GM12878 (cell line): Measurements from ENCODE around the gene SAMD4A. TPM values are rescaled to one million over a fixed set of nuclear protein-coding genes. Genes with fewer than 3 reads are reported as not detected.

Source experiments
- ATAC-seq: fragments of 200-7000 bp; cut with Tn5 transposase; 3 replicates; pipeline ENCODE4 v1.9.1; 2020; ENCODE audit warnings: mild to moderate bottlenecking, moderate library complexity
- BruUV-seq: library from RNA; stranded (reverse); fragments of 400-500 nt; replicated peaks from 2 replicates; lab custom pipeline; 2021; lab: Mats Ljungman, UMichigan
- CTCF ChIA-PET: fragments of 300-600 bp; sonication (Branson Sonifier 250); formaldehyde crosslinking; extraction: SDS; loops from one replicate; lab custom pipeline; 2021; ENCODE audit warnings: inconsistent platforms; lab: Yijun Ruan, JAX
- POLR2A ChIA-PET: fragments of 350-600 bp; formaldehyde crosslinking; extraction: SDS; loops from one replicate; lab custom pipeline; 2021; ENCODE audit warnings: inconsistent platforms; lab: Charles Lee
- RAD21 ChIA-PET: fragments of 300-600 bp; sonication (Branson Sonifier 250); formaldehyde crosslinking; loops from one replicate; lab custom pipeline; 2023; ENCODE audit warnings: antibody characterized with exemption; ENCODE audit not compliant: unreplicated experiment; lab: Charles Lee
- SMC1A ChIA-PET: fragments of 300-600 bp; sonication (Branson Sonifier 250); formaldehyde crosslinking; loops from one replicate; lab custom pipeline; 2023; ENCODE audit not compliant: unreplicated experiment, uncharacterized antibody; lab: Charles Lee
- DNase-seq: peaks from one replicate; pipeline ENCODE4 v3.0.0-alpha.2; 2011; ENCODE audit warnings: low read depth, low spot score
- FAIRE-seq: peaks from 3 replicates; lab custom pipeline; 2011; peaks lifted over from hg19 to GRCh38; lab: Jason Lieb, UNC
- H2AFZ ChIP-seq: 2 replicates; pipeline ENCODE4 v1.6.0; 2011; ENCODE audit warnings: low read depth, low read length, control low read depth; ENCODE audit not compliant: control insufficient read depth
- H3K27ac ChIP-seq: 2 replicates; pipeline ENCODE4 v1.5.1; 2011; ENCODE audit warnings: control low read depth; ENCODE audit not compliant: control insufficient read depth, insufficient read depth
- H3K27me3 ChIP-seq, 2 experiments: replicated peaks in 1 of 2; 2 replicates each; pipeline versions ENCODE4 v1.6.0 to v1.6.1; 2011; ENCODE audit warnings: low read length in 1 of 2; ENCODE audit not compliant: control insufficient read depth in 2 of 2, insufficient read depth in 2 of 2
- H3K36me3 ChIP-seq, 2 experiments: 2 replicates each; pipeline ENCODE4 v1.5.1; 2011; ENCODE audit warnings: low read length in 1 of 2; ENCODE audit not compliant: control insufficient read depth in 2 of 2, insufficient read depth in 2 of 2
- H3K4me1 ChIP-seq: 2 replicates; pipeline ENCODE4 v1.6.1; 2011; ENCODE audit warnings: mild to moderate bottlenecking, low read length, moderate library complexity, mixed read lengths; ENCODE audit not compliant: control insufficient read depth, insufficient read depth
- H3K4me2 ChIP-seq: 2 replicates; pipeline ENCODE4 v1.6.0; 2011; ENCODE audit warnings: control low read depth; ENCODE audit not compliant: control insufficient read depth, insufficient read depth
- H3K4me3 ChIP-seq: fragments of 200-600 bp; sonication (generic); 2 replicates; pipeline ENCODE4 v1.5.1; 2016
- H3K79me2 ChIP-seq: 2 replicates; pipeline ENCODE4 v1.6.0; 2011; ENCODE audit warnings: low read length; ENCODE audit not compliant: control insufficient read depth, insufficient read depth
- H3K9ac ChIP-seq: 2 replicates; pipeline ENCODE4 v1.8.0; 2011; ENCODE audit warnings: low read length, control low read depth, mixed read lengths; ENCODE audit not compliant: control insufficient read depth, insufficient read depth
- H3K9me3 ChIP-seq: replicated peaks from 3 replicates; pipeline ENCODE4 v1.5.1; 2011; ENCODE audit warnings: mild to moderate bottlenecking, low read length; ENCODE audit not compliant: control insufficient read depth, insufficient read depth
- H4K20me1 ChIP-seq: 2 replicates; pipeline ENCODE4 v1.6.0; 2011; ENCODE audit not compliant: control insufficient read depth, insufficient read depth
- BMI1 ChIP-seq: fragments of 450-650 bp; IDR thresholded peaks from 2 replicates; pipeline ENCODE4 v1.6.1; 2016; ENCODE audit warnings: mild to moderate bottlenecking, moderate library complexity, borderline replicate concordance
- FOXM1 ChIP-seq: IDR thresholded peaks from 2 replicates; pipeline ENCODE4 v1.6.1; 2012; ENCODE audit warnings: low read depth, mild to moderate bottlenecking, inconsistent platforms, low read length, moderate library complexity
- LARP7 ChIP-seq: fragments of 450-650 bp; IDR thresholded peaks from 2 replicates; pipeline ENCODE4 v1.6.1; 2017; ENCODE audit warnings: mild to moderate bottlenecking
- MEF2B ChIP-seq: fragments of 450-650 bp; IDR thresholded peaks from 2 replicates; pipeline ENCODE4 v1.6.1; 2018; ENCODE audit warnings: mild to moderate bottlenecking, moderate library complexity; ENCODE audit not compliant: partially characterized antibody, poor library complexity, severe bottlenecking
- NFIC ChIP-seq: IDR thresholded peaks from 2 replicates; pipeline ENCODE4 v1.6.1; 2012; ENCODE audit warnings: low read depth, mild to moderate bottlenecking, inconsistent platforms, low read length, moderate library complexity
- RBBP5 ChIP-seq: fragments of 200-600 bp; sonication (generic); conservative IDR thresholded peaks from 2 replicates; pipeline ENCODE4 v1.6.1; 2016
- RFX5 ChIP-seq: IDR thresholded peaks from 2 replicates; pipeline ENCODE4 v1.6.1; 2011; ENCODE audit warnings: low read depth, low read length, improper control_type of control experiment
- RUNX3 ChIP-seq: IDR thresholded peaks from 2 replicates; pipeline ENCODE4 v1.6.1; 2012; ENCODE audit warnings: low read length, inconsistent platforms
- TCF3 ChIP-seq: IDR thresholded peaks from 2 replicates; pipeline ENCODE4 v1.6.1; 2012; ENCODE audit warnings: low read depth, mild to moderate bottlenecking, low read length, borderline replicate concordance; ENCODE audit not compliant: insufficient read depth
- WGBS: methylation state at CpG from one replicate; pipeline ENCODE4 v1.1.6; 2016; ENCODE audit warnings: low lambda C conversion rate; ENCODE audit not compliant: insufficient replicate concordance, insufficient coverage; ENCODE audit errors: missing lambda C conversion rate; 5-methylcytosine and 5-hydroxymethylcytosine counted together
- in situ Hi-C: fragments of 300-500 bp; cut with MboI; formaldehyde crosslinking; loops from 9 replicates; pipeline ENCODE4 v1.14.3; 2018; ENCODE audit warnings: mixed read lengths
- intact Hi-C: fragments of 100-400 bp; cut with micrococcal nuclease; formaldehyde crosslinking; loops from one replicate; pipeline ENCODE4 v1.14.2; 2022; ENCODE audit not compliant: unreplicated experiment
- polyA plus RNA-seq, 11 experiments: library from polyadenylated mRNA; depleted of rRNA in 4 of 11; unstranded in 6 of 11; stranded (reverse) in 5 of 11; fragments of >200 nt; fragmentation: Nextera tagmentation in 4 of 11; fragmentation: Illumina TruSeq in 1 of 11; extraction: Ambion mirVana in 4 of 11; extraction: Trizol in 1 of 11; gene quantifications; 1 replicate in 1 of 11; 2 replicates in 10 of 11; pipeline versions ENCODE4 v1.2.1 to v1.2.3, GENCODE V29; 2011 to 2016; ENCODE audit warnings: inconsistent platforms in 2 of 11, missing spikeins in 2 of 11, low read depth in 1 of 11
- total RNA-seq, 4 experiments: library from RNA; depleted of rRNA in 3 of 4; stranded (reverse); fragments of >200 nt in 3 of 4; fragmentation: Illumina TruSeq in 1 of 4; extraction: Trizol in 1 of 4; gene quantifications; 2 replicates each; pipeline versions ENCODE4 v1.2.1 to v1.2.3, GENCODE V29; 2013 to 2021

SAMD4A gene
- total and polyA plus RNA-seq, 10 of the 15 experiments (the other 5 are each of a cell fraction or from before 2014, with no cell fraction given): 0.05 to 0.56 (median 0.31) TPM

GRCh38 chr14:54698501-54698900 lies 131.6 kb downstream of the SAMD4A start:
- BruUV-seq: no TSS peak
- no peaks in the 10 kb centered on the region for H3K79me2 ChIP-seq
- H2AFZ ChIP-seq: no peak overlapping the region
- no peaks in the 10 kb centered on the region for H4K20me1 ChIP-seq
- ChIA-PET POLR2A (interaction anchor here (0.7 kb wide), 1 partner anchor 156 kb away, joined by 4 read pairs; no protein-coding TSS in a partner anchor), RAD21 (no interaction called here), CTCF (no interaction called here), SMC1A (no interaction called here)
- H3K27me3 ChIP-seq: no peaks in the 10 kb centered on the region
- H3K9me3 ChIP-seq: no peaks in the 10 kb centered on the region
- TF ChIP-seq FOXM1: no peak
- TF ChIP-seq BMI1: no peak
- TF ChIP-seq MEF2B: no peak
- no peak for TF ChIP-seq RBBP5
- TF ChIP-seq RFX5: no peak
- no peak for TF ChIP-seq RUNX3
- no peak for FAIRE-seq
- H3K4me1 ChIP-seq: no peaks in the 10 kb centered on the region
- intact Hi-C loops: no loop called here
- H3K4me2 ChIP-seq: no peak overlapping the region
- ATAC-seq: no peak
- H3K9ac ChIP-seq: no peak overlapping the region
- in situ Hi-C loops: no loop called here
- H3K36me3 ChIP-seq: no peaks in the 10 kb centered on the region
- H3K27ac ChIP-seq: no peak overlapping the region
- H3K4me3 ChIP-seq: no peak overlapping the region
- WGBS: 79% methylated on average over 6 of the region's 6 CpGs
- DNase-seq: no peak

GRCh38 chr14:54698966-54699530 lies 132.1 kb downstream of the SAMD4A start:
- Histone ChIP-seq H3K27me3 (no peaks in the 10 kb centered on the region), H3K4me1 (no peaks in the 10 kb centered on the region), H3K9me3 (no peaks in the 10 kb centered on the region), H3K79me2 (no peaks in the 10 kb centered on the region), H3K4me3 (no peak overlapping the region), H3K36me3 (no peaks in the 10 kb centered on the region), H3K9ac (no peak overlapping the region), H3K4me2 (no peak overlapping the region), H4K20me1 (no peaks in the 10 kb centered on the region), H2AFZ (no peak overlapping the region), H3K27ac (no peak overlapping the region)
- FAIRE-seq (no peak), DNase-seq (no peak), ATAC-seq (no peak)
- in situ Hi-C loops (no loop called here), intact Hi-C loops (no loop called here)
- ChIA-PET RAD21 (no interaction called here), POLR2A (interaction anchor here (0.7 kb wide), 1 partner anchor 156 kb away, joined by 4 read pairs; no protein-coding TSS in a partner anchor), SMC1A (interaction anchor here (1.8 kb wide), 1 partner anchor 13 kb away, joined by 7 read pairs; no protein-coding TSS in a partner anchor), CTCF (no interaction called here)
- BruUV-seq: no TSS peak
- TF ChIP-seq TCF3 (no peak), LARP7 (no peak), NFIC (no peak)
- 100% methylated on average over 1 of the region's 1 CpG for WGBS
